GF-D8 (cell line): ENCODE data around the gene ARHGEF10L.
"Not testable (repeated sequence)": the region's sequence is repeated elsewhere in the genome, so short reads cannot be mapped to it uniquely, and the experiment has no call there.

ENCODE experiments used
- DNase-seq: peaks from one replicate; lab custom pipeline; 2025; lab: John Stamatoyannopoulos, UW

Gene ARHGEF10L

DNA sequence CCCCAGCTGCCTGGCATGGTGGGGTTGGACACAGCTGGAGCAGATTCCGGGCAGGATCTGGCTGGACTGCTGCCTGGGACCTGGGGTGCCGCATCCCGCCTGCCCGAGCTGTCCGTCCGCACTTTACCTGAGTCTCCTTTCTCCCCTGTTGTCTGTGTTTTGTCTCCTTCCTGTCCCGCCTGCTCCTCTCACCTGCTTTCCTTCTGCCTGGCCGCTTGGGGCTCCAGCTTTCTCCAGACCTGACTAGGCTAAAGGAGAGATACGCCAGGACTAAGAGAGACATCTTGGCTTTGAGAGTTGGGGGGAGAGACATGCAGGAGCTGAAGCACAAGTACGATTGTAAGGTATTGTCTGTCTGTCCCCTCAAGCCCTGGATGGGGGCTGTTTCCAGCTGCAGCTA, 73.3 kb downstream of the ARHGEF10L start:
- DNase-seq, result no peak

DNA sequence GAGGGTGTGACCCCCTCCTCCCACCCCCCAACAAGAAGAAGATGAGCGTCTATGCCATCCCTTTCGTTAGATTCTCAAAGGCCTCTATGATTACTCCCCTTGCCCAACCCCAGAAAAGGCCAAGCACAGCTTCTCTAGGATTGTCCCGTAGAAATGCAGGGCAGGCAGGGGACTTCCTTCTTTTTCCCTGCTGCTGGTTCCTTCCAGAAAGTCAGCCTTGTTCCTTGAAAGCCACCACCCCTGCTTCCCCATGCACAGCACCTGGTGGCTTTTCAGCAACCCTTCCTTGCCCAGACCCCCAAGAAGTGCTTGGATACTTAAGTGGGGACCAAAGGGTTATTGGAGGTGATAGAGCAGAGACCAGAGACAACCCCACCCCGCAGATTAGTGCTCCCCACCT, 75.1 kb downstream of the ARHGEF10L start:
- DNase-seq, result no peak

DNA sequence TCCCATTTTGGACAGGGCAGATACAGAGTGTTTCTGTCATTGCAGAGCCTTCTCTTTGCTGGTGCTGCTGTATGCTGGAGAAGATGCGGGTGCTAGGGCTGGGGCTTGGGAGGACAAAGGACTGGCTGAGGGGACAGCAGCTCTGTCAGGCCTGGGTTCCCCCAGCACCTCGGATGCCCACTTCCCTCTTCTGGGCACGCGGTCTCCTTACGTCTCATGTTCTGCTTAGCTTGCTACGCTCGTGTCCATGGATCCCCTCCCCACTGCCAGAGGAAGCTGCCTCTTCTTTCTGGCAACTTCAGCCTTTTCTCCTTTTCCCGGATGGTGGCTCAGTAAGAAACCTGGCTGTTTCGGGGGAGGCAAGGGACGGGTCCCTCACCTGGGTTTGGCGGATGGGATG, 75.7 kb downstream of the ARHGEF10L start:
- DNase-seq, result no peak

DNA sequence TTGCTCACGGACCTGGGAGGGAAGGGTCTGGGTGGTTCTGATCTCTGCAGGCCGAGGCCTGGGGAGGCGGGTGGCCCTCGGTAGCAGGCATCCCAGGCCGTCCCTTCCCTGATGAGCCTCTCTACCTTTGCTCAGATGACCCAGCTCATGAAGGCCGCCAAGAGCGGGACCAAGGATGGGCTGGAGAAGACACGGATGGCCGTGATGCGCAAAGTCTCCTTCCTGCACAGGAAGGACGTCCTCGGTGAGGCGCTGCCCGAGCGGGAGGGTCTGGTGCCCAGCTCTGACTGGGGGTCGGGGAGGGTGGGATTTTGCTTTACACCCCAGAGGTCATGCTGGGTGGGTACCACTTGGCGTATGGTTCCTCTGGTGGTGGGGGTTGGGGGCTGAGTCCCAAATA, 76.5 kb downstream of the ARHGEF10L start:
- DNase-seq, result no peak

DNA sequence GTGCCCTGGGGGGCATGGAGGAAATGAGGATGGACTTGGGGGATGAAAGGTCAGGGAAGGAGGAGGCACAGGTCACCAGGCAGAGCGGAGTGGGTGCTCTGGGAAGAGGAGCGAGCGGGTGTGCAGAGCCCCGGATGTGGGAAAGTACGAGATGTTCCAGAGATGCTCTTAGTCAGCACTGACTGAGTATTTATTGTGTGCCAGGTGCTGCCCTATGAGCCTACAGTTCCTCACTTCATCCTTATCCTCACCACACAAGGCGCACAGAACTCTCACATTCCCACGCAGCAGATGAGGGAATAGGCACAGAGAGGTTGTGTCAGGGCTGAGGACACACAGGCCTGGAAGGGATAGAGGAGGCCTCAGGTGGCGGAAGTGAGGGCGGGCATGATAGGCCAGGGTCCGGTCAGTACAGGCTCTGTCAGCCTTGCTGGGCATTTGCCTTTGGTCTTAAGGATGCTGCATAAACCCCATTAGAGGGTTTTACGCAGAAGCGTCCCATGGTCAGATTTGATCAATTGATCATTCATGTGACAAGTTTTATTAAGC, 77.3 kb downstream of the ARHGEF10L start:
- no peak for DNase-seq

DNA sequence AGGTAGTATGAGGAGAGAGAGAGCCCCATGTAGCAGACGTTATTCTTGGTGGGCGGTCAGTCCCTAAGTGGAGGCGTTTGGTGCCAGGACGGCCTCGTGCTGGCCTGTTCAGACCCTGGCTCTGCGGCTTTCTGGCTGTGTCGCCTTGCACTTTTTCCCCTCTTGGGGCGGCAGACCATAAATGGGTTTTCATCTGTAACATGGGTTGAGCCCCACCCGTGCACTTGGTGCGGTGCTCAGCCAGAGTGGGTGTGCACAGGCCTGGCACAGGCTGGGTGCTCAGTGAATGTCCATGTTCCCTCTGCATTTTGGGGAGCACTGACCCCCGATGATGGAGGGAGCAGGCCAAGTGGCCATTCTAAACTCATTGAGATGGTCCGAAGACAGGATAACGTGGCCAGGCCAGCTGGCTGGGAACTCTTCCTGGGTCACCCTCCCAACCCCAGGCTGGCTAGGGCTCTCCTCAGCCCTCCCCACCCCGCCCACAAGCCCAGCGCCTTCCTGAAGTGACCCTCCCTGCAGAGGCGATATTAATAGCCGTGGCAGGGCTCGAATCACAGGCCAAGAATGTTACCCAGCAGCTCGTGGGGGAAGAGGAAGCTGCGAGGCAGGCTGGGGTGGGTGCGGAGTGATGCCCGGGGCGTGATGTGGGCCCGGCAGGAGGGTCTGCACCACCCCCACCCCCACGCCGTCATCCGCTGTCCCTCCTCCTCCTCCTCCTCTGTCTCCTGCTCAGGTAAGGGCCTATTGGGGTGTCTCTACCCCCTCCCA, 78.5 kb downstream of the ARHGEF10L start:
- DNase-seq, result no peak

DNA sequence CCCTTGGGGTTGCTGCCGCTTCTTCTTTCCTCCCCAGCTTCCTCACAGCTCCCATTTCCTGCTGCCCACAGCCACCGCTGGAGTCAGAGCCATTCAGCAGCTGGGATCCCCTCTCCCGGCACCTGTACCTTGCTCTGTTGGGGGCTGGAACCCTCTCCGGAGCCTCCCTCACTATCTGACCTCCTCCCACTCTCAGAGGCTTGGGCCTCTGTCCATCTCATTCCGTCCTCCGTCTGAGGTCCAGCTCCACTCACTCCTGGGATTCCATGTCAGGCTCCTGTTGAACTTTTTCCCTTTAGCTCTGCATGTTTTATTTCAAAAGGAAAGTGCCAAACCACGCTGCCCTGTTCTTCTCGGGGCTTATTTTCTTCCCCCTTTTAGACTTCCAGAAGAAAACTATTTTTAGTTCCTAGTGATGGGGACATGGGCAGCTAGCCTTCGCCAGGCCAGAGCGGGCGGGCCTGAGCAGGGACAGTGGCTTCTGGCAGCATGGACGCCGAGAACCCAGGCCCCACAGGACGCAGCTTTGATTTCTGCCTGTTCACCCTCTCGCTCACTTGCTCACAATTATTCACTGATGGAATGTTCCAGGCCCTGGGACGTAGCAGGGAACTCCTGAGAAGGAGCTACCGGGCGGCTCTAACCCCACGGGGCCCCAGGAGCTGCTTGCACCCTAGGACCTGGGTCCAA, 79.2 kb downstream of the ARHGEF10L start:
- no peak for DNase-seq

DNA sequence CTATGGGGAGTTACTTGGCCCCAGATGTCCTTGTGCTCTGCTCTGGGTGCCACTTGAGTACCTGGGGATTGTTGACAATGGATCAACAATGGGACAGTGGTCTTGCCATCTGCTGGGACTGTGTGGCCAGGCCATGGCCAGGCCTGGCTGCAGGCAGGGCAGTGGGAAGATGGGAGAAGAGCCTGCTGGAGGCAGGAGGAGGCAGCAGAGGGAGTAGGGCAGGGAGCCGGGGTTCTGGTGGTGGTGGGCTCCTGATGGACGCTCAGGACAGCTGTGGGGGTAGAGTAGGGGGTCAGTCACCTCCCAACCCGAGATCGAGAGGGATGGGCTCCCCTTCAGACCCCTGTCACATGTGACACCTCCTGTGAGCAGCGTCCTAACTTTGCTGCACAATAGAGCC, 81.0 kb downstream of the ARHGEF10L start:
- DNase-seq, result no peak

DNA sequence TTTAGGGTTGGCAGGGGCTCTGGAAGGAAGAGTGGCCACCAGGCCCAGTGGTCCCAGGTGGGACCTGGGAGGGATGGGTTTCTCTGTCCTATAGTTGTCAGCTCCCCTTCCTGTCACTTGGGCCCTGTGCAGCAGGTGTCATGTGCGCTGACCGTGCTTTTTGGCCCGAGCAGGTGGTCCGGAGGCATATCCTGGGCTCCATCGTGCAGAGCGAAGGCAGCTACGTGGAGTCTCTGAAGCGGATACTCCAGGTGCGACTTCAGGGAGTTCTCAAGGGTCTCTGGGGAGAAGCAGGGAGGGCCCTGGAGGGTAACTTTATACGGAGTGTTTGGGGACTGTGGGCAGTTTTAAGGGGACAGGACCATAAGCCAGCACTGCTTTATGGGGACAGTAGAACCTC, 82.2 kb downstream of the ARHGEF10L start:
- no peak for DNase-seq

DNA sequence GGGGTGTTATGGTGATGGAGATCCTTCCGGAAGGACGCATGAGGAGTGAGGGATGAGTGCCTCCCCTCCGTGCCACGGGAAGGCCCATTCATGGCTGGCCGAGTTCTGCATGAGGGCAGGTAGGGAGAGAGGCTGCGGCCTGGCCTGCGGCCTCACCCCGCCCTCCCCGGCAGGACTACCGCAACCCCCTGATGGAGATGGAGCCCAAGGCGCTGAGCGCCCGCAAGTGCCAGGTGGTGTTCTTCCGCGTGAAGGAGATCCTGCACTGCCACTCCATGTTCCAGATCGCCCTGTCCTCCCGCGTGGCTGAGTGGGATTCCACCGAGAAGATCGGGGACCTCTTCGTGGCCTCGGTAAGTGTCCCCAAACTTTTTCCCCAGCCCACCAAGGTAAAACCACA, 83.3 kb downstream of the ARHGEF10L start:
- no peak for DNase-seq

DNA sequence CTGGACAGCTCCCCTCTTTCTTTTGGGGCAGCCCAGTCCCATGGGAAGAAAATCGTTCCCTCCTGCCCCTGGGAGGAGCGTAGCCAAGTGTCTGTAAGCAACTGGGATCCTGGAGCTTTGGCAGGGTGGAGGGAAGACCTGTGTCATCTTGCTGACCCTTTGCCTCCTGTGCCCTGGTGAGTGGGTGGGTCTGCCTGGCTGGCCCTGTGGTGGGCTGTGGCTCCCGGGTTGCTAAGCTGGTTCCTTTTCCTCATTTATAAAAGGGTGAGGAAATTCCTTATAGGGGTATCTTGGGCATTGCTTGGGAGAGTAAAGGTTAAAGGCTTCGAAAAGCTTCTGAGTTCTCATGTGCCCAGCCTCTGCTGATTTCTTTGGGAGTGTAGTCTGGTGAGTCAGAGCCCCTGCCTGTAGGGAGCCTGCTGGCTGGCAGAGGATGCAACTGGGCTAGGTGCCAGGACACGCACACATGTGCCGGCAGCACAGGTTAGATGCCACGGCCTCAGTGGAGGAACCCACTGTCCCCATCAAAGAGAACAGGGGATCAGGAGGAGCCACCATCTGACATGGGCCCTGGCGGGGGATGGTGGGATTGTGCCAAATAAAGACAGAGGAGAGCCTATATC, 85.2 kb downstream of the ARHGEF10L start:
- no peak for DNase-seq

DNA sequence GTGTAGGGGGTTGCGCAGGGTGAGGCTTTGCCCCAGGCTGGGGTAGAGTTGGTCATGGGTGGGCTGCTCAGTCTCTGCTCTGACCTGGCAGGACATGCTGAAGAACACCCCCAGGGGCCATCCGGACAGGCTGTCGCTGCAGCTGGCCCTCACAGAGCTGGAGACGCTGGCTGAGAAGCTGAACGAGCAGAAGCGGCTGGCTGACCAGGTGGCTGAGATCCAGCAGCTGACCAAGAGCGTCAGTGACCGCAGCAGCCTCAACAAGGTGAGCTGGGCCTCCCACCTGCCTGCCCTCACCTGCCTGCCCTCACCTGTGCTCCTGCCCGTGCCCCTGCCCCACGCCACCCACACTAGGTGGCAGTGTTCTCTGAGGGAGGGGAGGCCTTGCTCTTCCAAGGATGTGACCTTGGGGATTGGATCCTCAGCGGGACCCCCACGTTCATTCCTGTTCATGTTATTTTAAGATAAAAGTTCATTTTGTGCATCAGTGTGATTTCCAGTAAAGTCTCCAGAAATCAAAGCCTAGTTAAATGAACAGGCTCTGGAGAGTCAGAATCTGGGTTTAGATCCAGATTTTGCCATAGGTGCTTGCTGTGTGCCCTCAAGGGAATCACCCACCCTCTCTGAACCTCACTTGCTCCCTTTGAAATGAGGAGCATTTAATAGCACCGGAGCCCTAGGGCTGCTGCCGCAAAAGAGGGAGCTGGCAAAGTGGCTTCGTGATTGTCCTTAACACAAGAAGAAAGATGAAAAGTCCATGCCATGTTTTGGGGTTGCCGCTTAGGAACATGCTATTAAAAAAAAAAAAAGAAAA, 87.9 kb downstream of the ARHGEF10L start:
- no peak for DNase-seq

DNA sequence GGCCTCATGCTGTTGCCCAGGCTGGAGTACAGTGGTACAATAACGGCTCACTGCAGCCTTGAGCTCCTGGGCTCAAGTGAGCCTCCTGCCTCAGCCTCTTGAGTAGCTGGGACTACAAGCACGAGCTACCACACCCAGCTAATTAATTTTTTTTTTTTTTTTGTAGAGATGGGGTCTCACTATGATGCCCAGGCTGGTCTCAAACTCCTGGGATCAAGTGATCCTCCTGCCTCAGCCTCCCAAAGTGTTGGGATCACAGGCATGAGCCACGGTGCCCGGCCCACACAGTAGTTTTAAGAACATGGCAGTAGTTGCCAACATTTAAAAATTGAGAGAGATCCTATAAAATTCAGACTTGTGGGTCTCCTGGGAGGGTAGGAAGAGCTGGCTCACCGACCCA, 89.5 kb downstream of the ARHGEF10L start:
- not testable (repeated sequence) for DNase-seq

DNA sequence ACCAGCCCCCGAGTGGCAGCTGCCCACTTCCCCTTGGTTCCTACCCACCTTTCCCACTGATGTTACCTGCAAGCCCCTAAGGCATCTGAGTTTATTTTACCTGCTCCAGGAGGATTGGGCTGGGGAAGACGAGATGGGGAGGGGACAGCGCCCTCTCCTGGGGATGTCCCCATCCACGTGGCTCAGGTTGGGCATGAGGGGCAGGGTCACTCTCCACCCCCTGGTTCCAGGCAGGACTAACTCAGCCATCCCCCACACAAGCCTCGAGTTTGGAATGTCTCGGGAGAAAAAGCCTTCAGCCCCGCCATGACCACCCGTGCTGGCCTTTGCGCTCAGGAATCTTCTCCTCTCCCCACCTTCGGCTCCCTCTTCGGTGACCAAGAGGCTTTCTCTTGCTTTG, 90.0 kb downstream of the ARHGEF10L start:
- no peak for DNase-seq

DNA sequence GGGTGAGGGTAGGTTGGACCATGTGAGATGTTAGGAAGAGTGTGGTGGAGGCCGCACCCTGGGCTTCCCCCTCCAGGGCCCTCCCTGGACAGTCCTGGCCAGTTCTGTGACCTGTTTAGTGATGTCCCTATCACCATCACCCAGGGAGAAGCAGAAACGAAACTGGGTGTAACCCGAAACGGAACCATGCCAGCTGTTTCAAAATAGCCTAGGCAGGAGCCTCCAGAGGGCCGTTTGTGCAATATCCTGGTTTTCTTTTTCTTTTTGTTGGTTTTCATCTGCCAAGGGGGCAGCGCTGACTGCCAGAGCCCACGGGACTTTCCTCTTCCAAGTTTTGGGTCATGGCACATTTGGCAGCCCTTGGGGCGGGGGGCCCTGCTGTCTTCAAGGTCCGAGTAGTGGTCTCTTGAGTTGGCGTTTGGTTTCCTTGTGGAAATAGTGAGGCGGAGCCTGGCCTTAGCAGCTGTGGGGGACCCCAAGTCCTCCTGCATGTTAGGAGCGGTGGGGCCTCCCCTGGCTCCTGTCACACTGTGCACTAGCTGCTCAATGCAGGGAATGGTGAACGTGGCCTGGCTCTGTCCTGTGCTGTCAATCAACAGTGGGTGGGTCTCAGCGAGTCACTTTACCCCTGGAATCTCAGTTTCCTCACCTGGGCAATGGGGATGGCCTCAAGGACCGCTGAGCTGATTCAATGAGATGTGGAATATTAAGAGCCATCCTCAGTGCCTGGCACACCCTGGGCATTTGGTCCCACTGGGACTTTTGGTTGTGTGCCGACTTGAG, 90.7 kb downstream of the ARHGEF10L start:
- no peak for DNase-seq

DNA sequence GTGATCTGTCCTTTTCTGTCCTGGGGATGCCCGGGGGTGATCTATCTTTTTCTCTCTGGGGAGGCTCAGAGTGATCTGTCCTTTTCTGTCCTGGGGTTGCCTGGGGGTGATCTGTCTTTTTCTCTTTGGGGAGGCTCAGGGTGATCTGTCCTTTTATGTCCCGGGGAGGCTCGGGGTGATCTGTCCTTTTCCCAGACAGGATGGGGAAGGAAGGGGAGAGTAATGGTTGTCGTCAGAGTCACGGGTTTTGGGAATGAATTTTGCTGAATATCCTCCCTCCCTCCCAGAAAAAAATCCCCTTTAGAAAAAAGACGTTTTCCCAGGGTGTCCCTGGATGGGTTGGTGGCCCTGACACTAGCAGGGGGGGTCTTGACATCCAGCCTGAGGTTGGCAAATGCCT, 91.5 kb downstream of the ARHGEF10L start:
- no peak for DNase-seq

DNA sequence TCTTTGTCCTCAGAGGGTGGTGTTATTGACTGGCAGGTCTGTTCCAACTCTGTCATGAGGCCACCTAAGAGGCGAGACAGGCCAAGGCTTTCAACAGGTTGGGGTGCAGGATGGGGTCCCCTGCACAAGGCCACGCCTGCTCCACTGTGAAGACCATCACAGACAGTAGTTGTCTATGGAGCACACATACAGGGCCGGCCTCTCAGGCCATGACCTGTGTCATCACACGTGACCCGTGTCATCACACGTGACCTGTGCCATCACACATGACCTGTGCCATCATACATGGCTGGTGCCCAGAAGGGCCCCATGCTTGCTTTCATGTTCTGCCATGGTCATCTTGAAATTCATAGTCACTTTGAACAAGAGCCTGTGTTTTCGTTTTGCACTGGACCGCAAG, 91.9 kb downstream of the ARHGEF10L start:
- no peak for DNase-seq

DNA sequence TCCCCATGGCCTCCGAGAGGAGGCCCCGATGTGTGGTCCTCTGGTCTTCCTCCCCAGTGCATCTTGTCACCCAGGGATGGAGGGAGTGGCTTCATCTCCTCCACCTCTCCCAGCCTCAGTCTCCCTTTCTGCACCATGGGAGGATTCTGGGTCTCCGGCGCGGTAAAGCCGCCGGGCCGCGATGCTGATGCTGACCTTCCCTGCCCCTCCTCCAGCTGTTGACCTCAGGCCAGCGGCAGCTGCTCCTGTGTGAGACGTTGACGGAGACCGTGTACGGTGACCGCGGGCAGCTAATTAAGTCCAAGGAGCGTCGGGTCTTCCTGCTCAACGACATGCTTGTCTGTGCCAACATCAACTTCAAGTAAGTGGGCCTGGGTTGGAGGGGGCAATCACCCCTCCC, 92.6 kb downstream of the ARHGEF10L start:
- DNase-seq, result no peak

DNA sequence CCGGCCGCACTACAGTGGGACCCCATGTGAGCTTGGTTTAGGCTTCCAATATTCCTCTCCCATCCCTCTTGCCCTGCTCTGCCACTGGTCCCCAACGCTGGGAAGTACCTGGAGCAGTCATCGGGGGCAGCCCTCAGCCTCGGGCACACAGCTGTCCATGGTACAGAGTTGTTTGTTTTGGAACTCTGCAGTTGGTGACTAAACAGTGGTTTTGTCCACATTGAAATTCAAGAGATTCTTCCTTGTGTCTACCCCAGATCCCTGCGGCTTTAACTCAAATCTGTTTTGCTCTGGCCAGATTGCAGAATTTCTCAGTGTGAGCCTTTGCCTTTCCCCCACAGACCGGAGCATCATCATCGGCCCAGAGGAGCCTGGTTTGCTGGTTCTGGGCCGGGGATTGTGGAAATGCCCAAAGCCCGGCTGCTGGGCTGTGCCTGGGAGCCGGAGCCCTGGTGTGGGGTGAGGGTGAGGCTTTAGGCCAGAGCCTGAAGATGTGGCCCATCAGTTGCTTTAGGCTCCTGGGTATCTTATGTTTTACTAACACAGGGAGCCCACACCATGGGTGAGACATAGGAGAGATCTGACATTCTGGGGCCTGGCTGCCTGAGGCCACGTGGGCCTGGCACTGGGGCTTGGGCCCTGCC, 93.2 kb downstream of the ARHGEF10L start:
- no peak for DNase-seq

DNA sequence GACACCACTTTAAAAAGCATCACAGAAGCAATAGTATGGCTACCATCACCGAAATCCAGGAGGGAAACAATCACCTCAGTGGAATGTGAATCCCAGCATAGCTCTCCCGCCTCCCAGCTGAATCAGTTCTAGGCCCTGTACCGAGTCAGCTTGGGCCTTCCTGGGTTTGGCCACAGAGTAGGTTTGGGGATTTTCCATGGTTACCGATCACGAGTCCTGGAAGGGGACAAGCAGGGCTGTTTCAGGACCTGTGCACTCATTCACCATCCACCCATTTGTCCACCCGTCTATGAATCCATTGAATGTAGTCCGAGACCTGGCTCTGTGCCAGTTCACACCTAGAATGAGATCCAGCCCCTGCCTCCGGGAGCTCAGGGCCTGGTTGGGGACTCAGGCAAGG, 94.2 kb downstream of the ARHGEF10L start:
- no peak for DNase-seq

DNA sequence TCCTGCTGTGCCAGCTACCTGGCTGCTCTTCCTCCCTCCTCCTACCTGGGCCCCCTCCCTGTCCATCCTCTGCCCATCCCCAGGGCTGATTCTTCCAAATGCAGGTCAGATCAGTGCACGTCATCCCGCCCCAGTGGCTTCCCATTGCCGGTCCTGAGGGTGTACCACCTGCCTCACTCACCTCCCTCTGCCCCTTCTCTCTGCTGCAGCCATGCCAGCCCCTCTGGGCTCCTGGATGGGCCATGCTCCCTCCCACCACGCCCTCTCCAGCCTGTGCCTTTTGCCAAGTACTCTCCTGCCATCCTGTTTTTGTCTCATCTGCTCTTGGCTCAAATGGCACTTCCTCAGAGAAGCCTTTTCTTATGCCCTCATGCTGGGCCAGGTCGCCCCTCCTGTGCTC, 95.8 kb downstream of the ARHGEF10L start:
- no peak for DNase-seq
